GM18873 (cell line): Measurements from ENCODE around the gene RHOBTB3.

Experiments
- ATAC-seq: cut with Tn5 transposase; IDR thresholded peaks from one replicate; pipeline ENCODE4 v1.9.1; 2021; ENCODE audit warnings: mild to moderate bottlenecking, moderate library complexity, moderate number of reproducible peaks; ENCODE audit not compliant: unreplicated experiment, low FRiP score

Gene RHOBTB3

GRCh38 chr5:95815155-95815729 lies 84.1 kb downstream of the RHOBTB3 start:
- no peak for ATAC-seq

- no peak for ATAC-seq
These were observed 85.2 kb downstream of the RHOBTB3 start for GRCh38 chr5:95816341-95816740.

- no peak for ATAC-seq
These were observed 85.6 kb downstream of the RHOBTB3 start for GRCh38 chr5:95816776-95817175.

GRCh38 chr5:95817430-95817829 lies 86.3 kb downstream of the RHOBTB3 start:
- no peak for ATAC-seq

- no peak for ATAC-seq
These were observed 87.3 kb downstream of the RHOBTB3 start for GRCh38 chr5:95818181-95819147.

GRCh38 chr5:95821110-95822021 lies 90.2 kb downstream of the RHOBTB3 start:
- ATAC-seq, result no peak

- no peak for ATAC-seq
These were observed 91.0 kb downstream of the RHOBTB3 start for GRCh38 chr5:95822043-95822541.

GRCh38 chr5:95822542-95823181 lies 91.5 kb downstream of the RHOBTB3 start, which contains the start of gene GLRX:
Gene GLRX, minus strand, starts transcription at chr5:95822726. Its CDS starts 64 bp downstream, at chr5:95822662.
- peak; percentile 38 for ATAC-seq

GRCh38 chr5:95823218-95823737 lies 92.1 kb downstream of the RHOBTB3 start:
- ATAC-seq, result no peak

GRCh38 chr5:95823738-95824609 lies 92.8 kb downstream of the RHOBTB3 start:
- ATAC-seq, result peak; percentile 47

- no peak for ATAC-seq
These were observed 93.6 kb downstream of the RHOBTB3 start for GRCh38 chr5:95824747-95825146.

GRCh38 chr5:95825495-95825894 lies 94.4 kb downstream of the RHOBTB3 start:
- ATAC-seq, result no peak

GRCh38 chr5:95826949-95827891 lies 96.1 kb downstream of the RHOBTB3 start:
- no peak for ATAC-seq

GRCh38 chr5:95827892-95828246 lies 96.7 kb downstream of the RHOBTB3 start:
- no peak for ATAC-seq

GRCh38 chr5:95830226-95830625 lies 99.1 kb downstream of the RHOBTB3 start:
- no peak for ATAC-seq

- no peak for ATAC-seq
These were observed 101.5 kb downstream of the RHOBTB3 start for GRCh38 chr5:95832664-95833063.

- no peak for ATAC-seq
These were observed 104.7 kb downstream of the RHOBTB3 start for GRCh38 chr5:95835682-95836385.
